GM12872 (cell line): Measurements from ENCODE around the gene C19orf25.

Experiments
- TF ChIP-seq, protein P1 (sequence below): IDR thresholded peaks from 3 replicates; pipeline ENCODE4 v1.5.1; 2011; ENCODE audit warnings: low read depth, mild to moderate bottlenecking, low read length, moderate library complexity; ENCODE audit not compliant: insufficient read depth

C19orf25 gene

DNA sequence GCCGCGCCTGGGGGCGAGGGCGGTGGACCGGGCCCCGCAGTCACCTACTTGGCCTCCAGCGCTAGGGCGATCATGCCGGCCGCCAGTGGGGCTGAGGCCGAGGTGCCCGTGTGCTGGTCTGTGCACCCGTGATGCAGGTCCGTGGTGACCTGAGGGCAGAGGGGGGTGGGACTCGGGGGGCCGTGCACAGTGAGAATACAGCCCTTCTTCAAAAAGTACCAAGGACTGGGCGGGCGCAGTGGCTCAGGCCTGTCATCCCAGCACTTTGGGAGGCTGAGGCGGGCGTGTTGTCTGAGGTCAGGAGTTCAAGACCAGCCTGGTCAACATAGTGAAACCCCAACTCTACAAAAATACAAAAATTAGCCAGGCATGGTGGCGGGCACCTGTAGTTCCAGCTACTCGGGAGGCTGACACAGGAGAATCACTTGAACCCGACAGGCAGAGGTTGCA lies 5.0 kb upstream of the C19orf25 start:
- TF ChIP-seq, protein P1, sequence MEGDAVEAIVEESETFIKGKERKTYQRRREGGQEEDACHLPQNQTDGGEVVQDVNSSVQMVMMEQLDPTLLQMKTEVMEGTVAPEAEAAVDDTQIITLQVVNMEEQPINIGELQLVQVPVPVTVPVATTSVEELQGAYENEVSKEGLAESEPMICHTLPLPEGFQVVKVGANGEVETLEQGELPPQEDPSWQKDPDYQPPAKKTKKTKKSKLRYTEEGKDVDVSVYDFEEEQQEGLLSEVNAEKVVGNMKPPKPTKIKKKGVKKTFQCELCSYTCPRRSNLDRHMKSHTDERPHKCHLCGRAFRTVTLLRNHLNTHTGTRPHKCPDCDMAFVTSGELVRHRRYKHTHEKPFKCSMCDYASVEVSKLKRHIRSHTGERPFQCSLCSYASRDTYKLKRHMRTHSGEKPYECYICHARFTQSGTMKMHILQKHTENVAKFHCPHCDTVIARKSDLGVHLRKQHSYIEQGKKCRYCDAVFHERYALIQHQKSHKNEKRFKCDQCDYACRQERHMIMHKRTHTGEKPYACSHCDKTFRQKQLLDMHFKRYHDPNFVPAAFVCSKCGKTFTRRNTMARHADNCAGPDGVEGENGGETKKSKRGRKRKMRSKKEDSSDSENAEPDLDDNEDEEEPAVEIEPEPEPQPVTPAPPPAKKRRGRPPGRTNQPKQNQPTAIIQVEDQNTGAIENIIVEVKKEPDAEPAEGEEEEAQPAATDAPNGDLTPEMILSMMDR: no peak

DNA sequence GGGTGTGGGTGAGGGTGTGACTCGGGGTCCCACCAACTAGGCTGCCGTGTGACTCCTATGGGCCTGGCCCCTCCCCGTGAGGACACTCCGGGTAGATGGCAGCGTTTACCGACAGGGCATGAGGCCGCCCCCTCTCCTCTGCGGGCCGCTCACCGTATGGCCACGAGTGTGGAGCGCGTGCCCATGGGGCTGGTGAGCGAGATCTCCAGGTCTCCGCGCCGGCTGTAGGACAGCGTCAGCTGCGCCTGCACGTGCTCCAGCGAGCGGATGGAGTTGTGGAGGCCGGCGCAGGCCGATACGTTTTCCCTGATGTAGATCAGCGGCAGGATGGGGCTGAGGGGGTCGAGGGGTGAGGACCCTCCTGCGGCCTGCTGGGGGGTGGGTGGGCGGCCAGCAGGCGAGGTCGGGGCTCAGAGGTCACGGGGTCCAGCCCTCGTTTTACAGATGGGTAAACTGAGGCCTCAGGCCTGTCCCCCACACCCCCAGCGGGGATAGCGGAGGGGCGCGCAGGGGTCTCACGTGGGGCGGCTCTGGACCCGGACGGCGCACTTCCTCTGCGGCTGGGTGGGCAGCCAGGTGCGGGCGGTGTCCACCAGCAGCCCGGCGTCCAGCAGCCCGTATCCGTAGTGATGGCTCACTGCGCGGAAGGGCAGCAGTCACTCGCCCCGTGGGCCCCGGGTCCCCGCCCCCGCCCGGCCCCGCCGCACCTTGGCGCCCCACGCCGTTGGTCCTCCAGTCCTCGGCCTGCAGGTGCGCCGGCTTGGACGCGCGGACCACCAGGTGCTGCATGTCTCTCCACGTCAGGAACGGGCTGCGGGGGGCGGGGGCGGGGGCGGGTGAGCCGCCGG lies 4.3 kb upstream of the C19orf25 start:
- TF ChIP-seq, protein P1: no peak

DNA sequence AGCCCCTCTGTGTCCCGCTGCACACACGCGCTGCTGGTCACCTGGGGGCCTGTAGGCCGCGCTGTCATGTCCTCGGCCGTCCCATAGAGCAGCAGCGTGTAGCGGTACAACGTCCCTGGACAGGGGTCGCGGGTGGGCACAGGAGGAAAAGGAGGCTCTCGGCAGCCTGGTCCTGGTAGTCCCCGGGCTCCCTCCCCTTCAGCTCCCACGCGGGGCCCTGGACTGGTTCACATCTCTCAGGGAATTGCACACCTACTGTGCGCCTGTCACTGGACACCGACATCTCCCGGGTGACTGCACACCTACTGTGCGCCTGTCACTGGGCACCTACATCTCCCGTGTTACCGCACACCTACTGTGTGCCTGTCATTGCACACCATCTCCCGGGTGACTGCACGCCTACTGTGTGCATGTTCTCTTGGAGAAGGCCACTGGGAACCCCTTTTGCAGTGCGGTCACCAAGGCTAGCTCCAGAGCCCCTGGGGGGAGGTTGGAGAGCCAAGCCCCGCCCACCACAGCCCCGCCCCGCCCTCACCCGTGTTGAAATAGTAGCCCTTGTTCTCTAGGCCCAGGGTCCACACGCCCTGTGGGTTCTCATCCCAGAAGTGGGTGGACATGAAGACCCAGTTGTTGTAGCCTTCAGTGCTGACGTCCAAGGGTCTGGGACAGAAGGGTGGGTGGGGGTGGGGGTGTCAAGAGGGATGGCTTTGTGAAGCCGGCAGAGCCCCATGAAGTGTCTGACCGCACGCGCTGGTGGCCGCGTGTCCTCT lies 3.5 kb upstream of the C19orf25 start:
- TF ChIP-seq, protein P1: no peak

DNA sequence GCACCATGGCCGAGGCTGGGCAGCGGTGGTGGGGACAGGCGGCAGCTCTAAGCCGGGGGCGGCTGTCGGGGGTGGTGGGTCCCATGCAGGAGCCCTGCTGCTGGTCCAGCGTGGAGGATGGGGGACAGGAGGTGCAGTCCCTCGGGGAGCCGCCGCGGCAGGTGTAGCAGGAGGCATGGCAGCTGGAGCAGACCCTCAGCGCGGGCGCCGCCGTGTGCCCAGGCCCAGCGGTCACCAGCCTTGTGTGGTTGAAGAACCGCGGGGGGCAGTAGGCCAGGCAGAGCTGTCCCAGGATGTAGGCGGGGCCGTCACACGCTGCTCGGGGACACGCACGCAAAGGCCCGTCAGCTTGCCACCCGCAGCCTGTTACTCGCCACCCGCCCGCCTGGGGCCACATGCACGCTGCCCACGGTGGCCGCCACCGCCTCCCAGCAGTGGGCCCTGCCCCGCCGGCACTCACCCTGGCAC lies 2.9 kb upstream of the C19orf25 start:
- TF ChIP-seq, protein P1: no peak

DNA sequence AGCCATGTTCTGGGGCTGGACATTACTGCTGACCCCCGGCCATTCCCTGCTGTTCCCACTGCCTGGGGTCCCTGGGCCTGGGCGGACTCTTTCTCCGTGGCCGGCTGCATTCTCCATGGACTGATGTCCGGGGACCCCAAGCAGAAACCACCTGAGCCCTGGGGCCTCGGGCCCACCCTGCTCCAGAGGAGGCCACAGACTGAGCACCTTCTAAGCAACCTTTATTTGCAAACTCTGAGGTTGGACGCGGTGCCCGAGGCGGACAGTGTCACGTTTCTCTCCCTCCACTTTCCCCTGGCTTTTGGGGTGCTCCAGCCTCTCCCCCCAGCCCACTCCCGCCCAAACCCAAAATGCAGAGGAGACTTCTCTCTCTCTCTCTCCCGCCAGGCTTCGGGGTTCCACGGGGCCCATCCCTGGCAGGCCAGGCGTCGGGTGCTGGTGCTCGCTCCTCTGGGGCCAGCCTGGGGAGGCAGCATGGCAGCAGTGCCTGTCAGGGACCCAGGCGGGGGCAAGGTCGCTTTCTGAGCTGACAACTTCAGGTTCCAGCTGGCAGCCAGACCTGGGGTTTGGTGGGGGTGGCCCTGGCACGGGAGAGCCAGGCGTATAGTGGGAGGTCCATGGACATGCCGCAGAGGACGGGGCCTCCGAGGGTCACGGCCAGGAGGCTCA lies 2.3 kb upstream of the C19orf25 start:
- TF ChIP-seq, protein P1: no peak

DNA sequence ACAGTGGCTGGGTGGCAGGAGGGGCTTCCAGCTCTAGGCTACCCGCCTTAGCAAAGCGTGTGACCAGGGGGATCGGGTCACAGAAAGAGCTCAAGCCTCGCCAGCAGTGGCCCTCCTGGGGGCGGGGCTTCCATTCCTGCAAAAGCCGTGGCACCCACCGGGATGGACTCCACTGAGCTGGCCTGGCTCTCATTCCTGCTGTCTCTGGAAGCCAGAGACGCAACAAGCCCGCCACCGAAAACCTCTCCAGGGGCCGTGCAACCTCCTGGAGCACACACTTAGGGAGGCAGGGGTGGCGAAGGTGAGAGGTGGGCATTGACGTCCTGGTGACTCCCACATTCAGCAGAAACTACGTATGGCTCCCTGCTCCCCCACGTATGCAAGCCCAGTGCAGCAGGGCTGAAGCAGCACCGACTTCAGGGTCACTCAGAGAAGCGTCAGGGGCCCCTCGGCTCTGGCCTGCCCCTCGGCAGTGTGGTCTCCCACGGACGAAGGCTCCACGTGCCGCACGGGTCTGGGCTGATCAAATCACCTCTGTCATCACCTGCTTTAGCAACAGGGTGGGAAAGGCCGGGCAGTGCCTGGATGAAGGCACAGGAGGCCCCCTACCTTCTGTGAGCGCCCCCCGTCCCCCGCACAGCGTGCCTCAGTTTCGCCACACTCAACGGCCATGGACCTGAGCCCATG lies 3.1 kb downstream of the C19orf25 start:
- TF ChIP-seq, protein P1: no peak
